CD4-positive, alpha-beta memory T cell (primary cell): Measurements from ENCODE around the gene CTTNBP2NL. TPM values are rescaled to one million over a fixed set of nuclear protein-coding genes. Genes with fewer than 3 reads are reported as not detected.

Experiments
- CTCF ChIA-PET: fragments of 350-600 bp; sonication (Branson Sonifier 250); formaldehyde crosslinking; loops from one replicate; lab custom pipeline; 2021; ENCODE audit warnings: inconsistent platforms; ENCODE audit not compliant: partially characterized antibody; lab: Charles Lee
- POLR2A ChIA-PET: fragments of 350-600 bp; sonication (Branson Sonifier 250); formaldehyde crosslinking; loops from one replicate; lab custom pipeline; 2021; ENCODE audit not compliant: partially characterized antibody; lab: Charles Lee
- DNase-seq, 5 donors: peaks; one replicate each; pipeline versions ENCODE4 v3.0.0 to v3.0.0-alpha.2; 2020 to 2022; ENCODE audit warnings: mixed read lengths in 1 of 5
- H3K27ac ChIP-seq: one replicate; pipeline ENCODE4 v1.7.0; 2013; ENCODE audit warnings: low read depth, low read length
- H3K27me3 ChIP-seq: 2 replicates; pipeline ENCODE4 v1.7.0; 2013; ENCODE audit warnings: mild to moderate bottlenecking, low read length, moderate library complexity; ENCODE audit not compliant: insufficient read depth
- H3K36me3 ChIP-seq: 2 replicates; pipeline ENCODE4 v1.7.0; 2013; ENCODE audit warnings: mild to moderate bottlenecking, low read length, moderate library complexity; ENCODE audit not compliant: insufficient read depth
- H3K4me1 ChIP-seq: 2 replicates; pipeline ENCODE4 v1.7.0; 2013; ENCODE audit warnings: mild to moderate bottlenecking, low read length, moderate library complexity; ENCODE audit not compliant: insufficient read depth
- H3K4me3 ChIP-seq, 2 donors: one replicate each; pipeline ENCODE4 v1.7.0; 2013; ENCODE audit warnings: low read length in 2 of 2, mild to moderate bottlenecking in 1 of 2
- H3K9me3 ChIP-seq, 2 donors: one replicate each; pipeline ENCODE4 v1.7.0; 2013; ENCODE audit warnings: low read length in 2 of 2, control low read depth in 1 of 2; ENCODE audit not compliant: control insufficient read depth in 1 of 2
- H3K27ac Mint-ChIP-seq, 7 donors: one replicate each; pipeline ENCODE4 v1.8.0; 2020 to 2021; ENCODE audit warnings: mixed read lengths in 7 of 7, mild to moderate bottlenecking in 6 of 7, inconsistent platforms in 3 of 7, moderate library complexity in 3 of 7
- H3K27me3 Mint-ChIP-seq, 2 donors: one replicate each; pipeline ENCODE4 v1.8.0; 2020 to 2021; ENCODE audit warnings: mixed read lengths in 2 of 2
- H3K36me3 Mint-ChIP-seq, 2 donors: one replicate each; pipeline ENCODE4 v1.8.0; 2020 to 2021; ENCODE audit warnings: mixed read lengths in 2 of 2, inconsistent platforms in 1 of 2, mild to moderate bottlenecking in 1 of 2
- H3K4me1 Mint-ChIP-seq, 4 donors: one replicate each; pipeline ENCODE4 v1.8.0; 2020 to 2021; ENCODE audit warnings: mixed read lengths in 4 of 4, mild to moderate bottlenecking in 1 of 4
- H3K4me3 Mint-ChIP-seq, 8 donors: one replicate each; pipeline ENCODE4 v1.8.0; 2020 to 2021; ENCODE audit warnings: mixed read lengths in 8 of 8, mild to moderate bottlenecking in 7 of 8, moderate library complexity in 6 of 8, inconsistent platforms in 3 of 8
- H3K9me3 Mint-ChIP-seq, 8 donors: one replicate each; pipeline ENCODE4 v1.8.0; 2020 to 2021; ENCODE audit warnings: mixed read lengths in 8 of 8, mild to moderate bottlenecking in 5 of 8, inconsistent platforms in 3 of 8, moderate library complexity in 1 of 8
- intact Hi-C: fragments of 100-400 bp; cut with micrococcal nuclease; formaldehyde crosslinking; loops from one replicate; pipeline ENCODE4 v1.15.1; 2023
- polyA plus RNA-seq, 2 donors: library from polyadenylated mRNA; unstranded; fragments of 300-500 nt; fragmentation: Illumina TruSeq; gene quantifications; one replicate each; pipeline ENCODE4 v1.2.3, GENCODE V29; 2021
- total RNA-seq, 2 experiments: library from RNA; stranded (reverse); gene quantifications; one replicate each; pipeline ENCODE4 v1.2.3, GENCODE V29; 2021

Gene CTTNBP2NL
- total and polyA plus RNA-seq, 4 experiments from 2014 or later, result 0.24 to 0.84 (median 0.47) TPM; not detected in 1

DNA sequence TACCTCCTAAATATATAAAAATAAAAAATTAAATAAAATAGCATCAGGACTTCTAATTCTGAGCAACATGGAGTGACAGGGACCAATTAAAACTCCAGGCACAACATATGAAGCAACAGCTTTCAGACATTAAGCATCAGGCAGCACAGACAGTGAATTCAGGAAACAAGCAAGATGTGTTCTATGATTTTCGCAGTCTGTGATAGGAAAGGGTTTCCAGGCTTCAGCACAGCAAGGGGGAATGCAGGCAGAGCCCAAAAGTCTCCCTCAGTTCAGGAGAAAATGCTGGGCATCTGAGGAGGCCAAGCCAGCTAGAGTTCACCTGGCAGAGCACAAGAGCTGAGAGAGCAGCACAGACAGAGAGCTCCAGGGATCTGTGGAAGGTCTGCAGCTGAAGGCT is 22.2 kb upstream of the CTTNBP2NL start:
- H3K4me3 ChIP-seq, result no peak overlapping the region
- H3K9me3 ChIP-seq, result no peaks in the 10 kb centered on the region
- H3K27me3 Mint-ChIP-seq, result peaks cover 27 to 30% of the 10 kb centered on the region in 2 donors
- H3K27ac ChIP-seq, result no peak overlapping the region
- no peak for DNase-seq
- H3K36me3 Mint-ChIP-seq, result no peaks in the 10 kb centered on the region
- POLR2A ChIA-PET, result no interaction called here
- intact Hi-C loops, result no loop called here
- H3K4me3 Mint-ChIP-seq, result no peak overlapping the region
- CTCF ChIA-PET, result interaction anchor here (0.6 to 1.1 kb wide), 3 partner anchors 9 to 55 kb away, joined by 3 read pairs; no protein-coding TSS in a partner anchor
- no peak overlapping the region for H3K27ac Mint-ChIP-seq
- no peaks in the 10 kb centered on the region for H3K27me3 ChIP-seq
- no peaks in the 10 kb centered on the region for H3K36me3 ChIP-seq
- H3K9me3 Mint-ChIP-seq, result no peaks in the 10 kb centered on the region
- peaks cover 4% of the 10 kb centered on the region for H3K4me1 ChIP-seq
- peaks cover 3 to 5% (median 4%) of the 10 kb centered on the region in 4 donors for H3K4me1 Mint-ChIP-seq

DNA sequence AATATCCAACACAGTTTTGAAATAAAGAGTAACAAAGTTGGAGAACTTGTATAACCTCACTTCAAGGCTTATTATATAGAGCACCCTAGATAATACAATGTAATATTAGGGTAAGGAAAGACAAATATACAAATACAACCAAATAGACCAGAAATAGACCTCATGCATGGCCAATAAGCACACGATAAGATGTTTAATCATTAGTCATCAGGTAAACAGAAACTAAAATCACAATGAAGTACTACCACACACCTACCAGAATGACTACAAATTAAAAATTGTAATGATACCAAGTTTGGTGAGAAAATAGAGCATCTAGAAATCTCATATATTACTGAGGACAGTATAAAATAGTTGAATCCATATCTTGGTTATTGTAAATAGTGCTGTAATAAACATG is 20.3 kb upstream of the CTTNBP2NL start:
- H3K4me3 Mint-ChIP-seq, result no peak overlapping the region
- ChIA-PET CTCF (no interaction called here), POLR2A (no interaction called here)
- Histone ChIP-seq H3K27me3 (no peaks in the 10 kb centered on the region), H3K27ac (no peak overlapping the region), H3K36me3 (no peaks in the 10 kb centered on the region), H3K4me1 (no peaks in the 10 kb centered on the region), H3K9me3 (no peaks in the 10 kb centered on the region), H3K4me3 (no peak overlapping the region)
- H3K27ac Mint-ChIP-seq, result no peak overlapping the region
- H3K9me3 Mint-ChIP-seq, result no peaks in the 10 kb centered on the region
- no peak for DNase-seq
- intact Hi-C loops, result no loop called here
- H3K27me3 Mint-ChIP-seq, result peaks cover 27 to 29% of the 10 kb centered on the region in 2 donors
- H3K36me3 Mint-ChIP-seq, result no peaks in the 10 kb centered on the region
- H3K4me1 Mint-ChIP-seq, result no peaks in the 10 kb centered on the region

DNA sequence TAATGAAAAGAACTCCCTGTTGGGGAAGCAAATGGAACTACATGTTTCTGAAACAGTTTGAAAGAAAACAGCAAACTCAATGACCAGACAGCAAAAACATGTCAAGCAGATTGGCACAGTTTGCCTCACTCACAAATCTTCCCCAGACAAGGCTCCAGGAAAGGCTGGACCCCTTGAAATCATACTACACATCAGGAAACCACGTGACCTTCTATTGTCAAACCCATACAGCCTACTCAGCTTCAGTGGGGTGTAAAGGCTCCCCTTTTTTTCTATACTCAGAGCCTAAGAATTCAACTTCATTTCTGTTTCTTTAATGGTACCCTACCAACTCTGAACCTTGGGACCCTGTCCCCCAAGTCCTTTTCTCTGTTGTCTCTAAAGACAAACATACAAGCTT is 15.7 kb upstream of the CTTNBP2NL start:
- no peaks in the 10 kb centered on the region for H3K36me3 ChIP-seq
- DNase-seq, result no peak
- no peak overlapping the region for H3K4me3 Mint-ChIP-seq
- H3K9me3 ChIP-seq, result no peaks in the 10 kb centered on the region
- no peaks in the 10 kb centered on the region for H3K9me3 Mint-ChIP-seq
- no peaks in the 10 kb centered on the region for H3K4me1 Mint-ChIP-seq
- POLR2A ChIA-PET, result no interaction called here
- H3K4me1 ChIP-seq, result no peaks in the 10 kb centered on the region
- no peak overlapping the region for H3K4me3 ChIP-seq
- no peaks in the 10 kb centered on the region for H3K36me3 Mint-ChIP-seq
- CTCF ChIA-PET, result interaction anchor here (1.1 to 2.1 kb wide), 5 partner anchors 9 to 86 kb away, joined by 3 to 16 read pairs (median 9); no protein-coding TSS in a partner anchor
- intact Hi-C loops, result no loop called here
- H3K27ac ChIP-seq, result no peak overlapping the region
- H3K27ac Mint-ChIP-seq, result no peak overlapping the region
- no peaks in the 10 kb centered on the region for H3K27me3 ChIP-seq
- peaks cover 24 to 31% of the 10 kb centered on the region in 2 donors for H3K27me3 Mint-ChIP-seq

DNA sequence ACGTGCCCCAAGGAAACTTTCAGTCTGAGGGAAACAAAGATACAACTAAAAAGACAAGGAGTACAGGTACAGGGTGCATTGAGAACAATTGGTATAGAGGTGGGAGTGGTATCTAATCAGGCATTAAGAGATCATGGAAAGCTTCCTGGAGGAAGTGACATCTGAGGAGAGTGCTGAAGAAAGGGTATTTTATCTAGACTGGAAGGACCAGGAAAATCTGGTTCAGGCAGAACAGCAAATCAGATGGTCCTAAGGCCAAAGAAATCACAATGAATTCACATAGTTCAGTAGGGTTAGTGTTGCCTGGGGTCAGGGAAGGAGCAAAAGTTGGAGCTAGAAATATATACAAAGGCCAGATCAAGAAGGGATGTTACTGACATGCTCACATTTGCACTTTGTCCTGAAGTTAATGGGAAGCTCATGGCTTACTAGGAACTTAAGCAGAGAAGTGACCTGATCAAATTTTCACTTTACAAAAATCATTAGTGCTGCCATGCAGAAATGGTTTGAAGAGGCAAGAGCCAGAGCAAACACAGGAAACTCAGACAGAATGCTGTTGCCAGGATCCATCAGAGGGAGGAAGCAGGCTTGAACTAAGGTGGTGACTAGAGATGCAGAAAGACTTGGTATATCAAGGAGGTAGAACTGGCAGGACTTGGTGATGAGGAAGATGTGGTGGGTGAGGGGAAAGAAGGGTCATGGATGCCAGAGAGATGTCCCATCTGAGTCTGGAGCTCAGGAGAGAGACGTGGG is 14.5 kb upstream of the CTTNBP2NL start:
- intact Hi-C loops, result no loop called here
- Mint-ChIP-seq H3K9me3 (no peaks in the 10 kb centered on the region), H3K27me3 (peaks cover 24 to 31% of the 10 kb centered on the region in 2 donors), H3K4me1 (no peaks in the 10 kb centered on the region), H3K27ac (no peak overlapping the region), H3K36me3 (no peaks in the 10 kb centered on the region), H3K4me3 (peak overlapping the region in 1 of 8 donors; percentile 0)
- Histone ChIP-seq H3K27ac (no peak overlapping the region), H3K27me3 (no peaks in the 10 kb centered on the region), H3K4me1 (no peaks in the 10 kb centered on the region), H3K4me3 (no peak overlapping the region), H3K36me3 (no peaks in the 10 kb centered on the region), H3K9me3 (no peaks in the 10 kb centered on the region)
- ChIA-PET CTCF (interaction anchor here (1.1 to 2.1 kb wide), 8 partner anchors 10 to 85 kb away, joined by 3 to 16 read pairs (median 6); no protein-coding TSS in a partner anchor), POLR2A (no interaction called here)
- DNase-seq, result no peak

DNA sequence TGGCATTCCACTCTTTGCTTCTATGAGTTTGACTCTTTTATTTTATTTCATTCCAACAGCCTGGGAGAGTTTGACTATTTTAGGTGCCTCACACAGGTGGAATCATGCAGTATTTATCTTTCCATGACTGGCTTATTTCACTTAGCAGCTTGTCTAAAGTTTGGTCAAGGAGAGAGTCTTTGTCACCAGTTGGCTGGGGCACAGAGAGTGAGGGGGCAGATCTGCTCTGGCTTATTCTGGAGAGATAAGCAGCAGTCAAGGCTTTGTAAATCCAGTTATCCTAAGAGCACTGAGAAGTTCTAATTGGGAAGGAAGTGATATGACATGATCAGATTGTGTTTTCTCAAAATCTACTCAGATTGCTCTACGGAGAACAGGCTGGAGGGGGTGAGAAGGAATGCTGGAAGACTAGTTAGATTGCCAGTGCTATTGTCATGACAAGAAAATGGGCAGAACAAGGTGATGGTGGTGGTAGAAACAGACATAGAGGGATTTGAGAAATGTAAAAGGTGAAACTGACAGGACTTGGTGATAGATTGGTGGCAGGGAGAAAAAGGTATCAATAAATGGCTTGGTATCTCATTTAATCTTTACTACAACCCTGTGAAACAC is 12.1 kb upstream of the CTTNBP2NL start:
- no peaks in the 10 kb centered on the region for H3K27me3 ChIP-seq
- H3K4me1 Mint-ChIP-seq, result no peaks in the 10 kb centered on the region
- no peaks in the 10 kb centered on the region for H3K36me3 Mint-ChIP-seq
- H3K4me1 ChIP-seq, result no peaks in the 10 kb centered on the region
- H3K9me3 ChIP-seq, result no peaks in the 10 kb centered on the region
- H3K27ac Mint-ChIP-seq, result peak overlapping the region in 1 of 7 donors; percentile 6
- ChIA-PET POLR2A (no interaction called here), CTCF (interaction anchor here (1.2 kb wide), 1 partner anchor 82 kb away, joined by 4 read pairs; no protein-coding TSS in a partner anchor)
- H3K4me3 Mint-ChIP-seq, result no peak overlapping the region
- peaks cover 22 to 30% of the 10 kb centered on the region in 2 donors for H3K27me3 Mint-ChIP-seq
- no peak overlapping the region for H3K27ac ChIP-seq
- no peaks in the 10 kb centered on the region for H3K36me3 ChIP-seq
- intact Hi-C loops, result no loop called here
- no peaks in the 10 kb centered on the region for H3K9me3 Mint-ChIP-seq
- DNase-seq, result no peak
- no peak overlapping the region for H3K4me3 ChIP-seq

DNA sequence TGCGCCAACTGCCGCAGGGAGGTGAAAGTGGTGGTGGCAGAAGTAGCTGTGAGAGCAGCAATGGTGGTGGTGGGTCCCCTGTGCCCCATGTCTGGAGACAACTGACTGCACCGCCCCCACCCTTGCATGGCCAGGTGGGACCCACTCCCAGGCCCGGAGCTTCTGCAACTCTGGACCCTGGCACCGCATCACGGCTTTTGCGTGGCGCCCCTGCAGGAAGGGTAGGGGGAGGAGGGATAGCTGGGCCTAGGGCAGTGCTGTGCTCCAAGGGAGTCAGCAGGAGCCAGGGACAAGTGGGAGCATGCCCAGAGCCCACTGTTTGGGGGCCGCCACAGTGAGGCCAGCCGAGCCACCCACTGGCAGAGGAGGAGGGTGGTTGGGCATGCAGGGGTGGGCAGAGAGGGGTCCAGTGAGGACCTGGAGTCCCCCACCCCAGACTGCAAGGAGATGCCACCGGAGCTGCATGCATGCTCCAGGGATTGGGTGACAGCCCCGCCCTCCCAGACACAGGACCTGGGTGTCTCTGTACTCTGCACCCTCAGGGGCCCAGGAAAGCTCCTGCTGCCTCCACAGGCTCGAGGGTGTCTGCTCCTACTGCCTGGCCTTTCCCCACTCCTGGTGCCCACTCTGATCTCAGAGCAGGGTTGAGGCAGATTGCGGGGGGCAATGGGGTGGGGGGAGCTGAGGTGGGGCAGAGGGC is 9.8 kb upstream of the CTTNBP2NL start:
- Histone ChIP-seq H3K4me3 (no peak overlapping the region), H3K27ac (no peak overlapping the region), H3K4me1 (peaks cover 4% of the 10 kb centered on the region), H3K36me3 (no peaks in the 10 kb centered on the region), H3K27me3 (peaks cover 4% of the 10 kb centered on the region), H3K9me3 (no peaks in the 10 kb centered on the region)
- no peaks in the 10 kb centered on the region for H3K36me3 Mint-ChIP-seq
- intact Hi-C loops, result no loop called here
- ChIA-PET CTCF (interaction anchor here (0.8 kb wide), 1 partner anchor 80 kb away, joined by 3 read pairs; no protein-coding TSS in a partner anchor), POLR2A (no interaction called here)
- DNase-seq, result no peak
- H3K4me1 Mint-ChIP-seq, result peaks cover 0 to 6% (median 3%) of the 10 kb centered on the region in 4 donors
- no peak overlapping the region for H3K4me3 Mint-ChIP-seq
- H3K9me3 Mint-ChIP-seq, result no peaks in the 10 kb centered on the region
- H3K27ac Mint-ChIP-seq, result no peak overlapping the region
- H3K27me3 Mint-ChIP-seq, result peaks cover 18 to 36% of the 10 kb centered on the region in 2 donors
